Measurements from ENCODE around the gene TTLL4.

DNA sequence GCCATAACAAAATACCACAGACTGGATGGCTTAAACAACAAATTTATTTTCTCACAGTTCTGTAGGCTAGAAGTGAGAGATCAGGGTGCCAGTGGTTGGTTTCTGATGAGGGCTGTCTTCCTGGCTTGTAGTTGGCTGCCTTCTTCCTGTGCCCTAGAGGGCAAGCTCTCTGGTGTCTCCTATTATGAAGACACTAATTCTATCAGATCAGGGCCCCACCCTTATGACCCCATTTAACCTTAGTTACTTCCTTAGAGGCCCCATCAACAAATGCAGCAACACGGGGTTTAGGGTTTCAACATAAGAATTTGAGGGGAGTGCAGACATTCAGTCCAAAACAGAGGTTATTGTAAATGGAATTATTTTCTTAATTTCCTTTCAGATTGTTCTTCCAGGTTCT, 94.2 kb downstream of the TTLL4 start:
- TF ChIP-seq USF1 (IDR thresholded peaks at IDR 0.05; ENCODE audit: borderline replicate concordance, low read depth) (no peak), SIN3A (IDR thresholded peaks at IDR 0.05; ENCODE audit: borderline replicate concordance, low read depth, low read length) (no peak), POLR2AphosphoS5 (IDR thresholded peaks at IDR 0.05; ENCODE audit: low read depth, low read length) (no peak), SMC3 (IDR thresholded peaks at IDR 0.05; ENCODE audit: low read depth, low read length) (no peak), CTCF (IDR thresholded peaks at IDR 0.05) (no peak), MXI1 (IDR thresholded peaks at IDR 0.05; ENCODE audit: low read depth, low read length) (no peak), FOXM1 (IDR thresholded peaks at IDR 0.05; ENCODE audit: low read depth) (no peak), EP300 (IDR thresholded peaks at IDR 0.05; ENCODE audit: borderline replicate concordance in 1 of 2, low read depth in 1 of 2, low read length in 1 of 2) (no peak), EZH2phosphoT487 (IDR thresholded peaks at IDR 0.05; ENCODE audit: borderline replicate concordance, low read depth) (no peak)
- TF ChIP-seq, protein P1, sequence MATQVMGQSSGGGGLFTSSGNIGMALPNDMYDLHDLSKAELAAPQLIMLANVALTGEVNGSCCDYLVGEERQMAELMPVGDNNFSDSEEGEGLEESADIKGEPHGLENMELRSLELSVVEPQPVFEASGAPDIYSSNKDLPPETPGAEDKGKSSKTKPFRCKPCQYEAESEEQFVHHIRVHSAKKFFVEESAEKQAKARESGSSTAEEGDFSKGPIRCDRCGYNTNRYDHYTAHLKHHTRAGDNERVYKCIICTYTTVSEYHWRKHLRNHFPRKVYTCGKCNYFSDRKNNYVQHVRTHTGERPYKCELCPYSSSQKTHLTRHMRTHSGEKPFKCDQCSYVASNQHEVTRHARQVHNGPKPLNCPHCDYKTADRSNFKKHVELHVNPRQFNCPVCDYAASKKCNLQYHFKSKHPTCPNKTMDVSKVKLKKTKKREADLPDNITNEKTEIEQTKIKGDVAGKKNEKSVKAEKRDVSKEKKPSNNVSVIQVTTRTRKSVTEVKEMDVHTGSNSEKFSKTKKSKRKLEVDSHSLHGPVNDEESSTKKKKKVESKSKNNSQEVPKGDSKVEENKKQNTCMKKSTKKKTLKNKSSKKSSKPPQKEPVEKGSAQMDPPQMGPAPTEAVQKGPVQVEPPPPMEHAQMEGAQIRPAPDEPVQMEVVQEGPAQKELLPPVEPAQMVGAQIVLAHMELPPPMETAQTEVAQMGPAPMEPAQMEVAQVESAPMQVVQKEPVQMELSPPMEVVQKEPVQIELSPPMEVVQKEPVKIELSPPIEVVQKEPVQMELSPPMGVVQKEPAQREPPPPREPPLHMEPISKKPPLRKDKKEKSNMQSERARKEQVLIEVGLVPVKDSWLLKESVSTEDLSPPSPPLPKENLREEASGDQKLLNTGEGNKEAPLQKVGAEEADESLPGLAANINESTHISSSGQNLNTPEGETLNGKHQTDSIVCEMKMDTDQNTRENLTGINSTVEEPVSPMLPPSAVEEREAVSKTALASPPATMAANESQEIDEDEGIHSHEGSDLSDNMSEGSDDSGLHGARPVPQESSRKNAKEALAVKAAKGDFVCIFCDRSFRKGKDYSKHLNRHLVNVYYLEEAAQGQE (IDR thresholded peaks at IDR 0.05; ENCODE audit: low read depth, low read length) = no peak

Measured in SK-N-SH (cell line).